Measurements from ENCODE around the gene PYGM.

- TF ChIP-seq, protein P1, sequence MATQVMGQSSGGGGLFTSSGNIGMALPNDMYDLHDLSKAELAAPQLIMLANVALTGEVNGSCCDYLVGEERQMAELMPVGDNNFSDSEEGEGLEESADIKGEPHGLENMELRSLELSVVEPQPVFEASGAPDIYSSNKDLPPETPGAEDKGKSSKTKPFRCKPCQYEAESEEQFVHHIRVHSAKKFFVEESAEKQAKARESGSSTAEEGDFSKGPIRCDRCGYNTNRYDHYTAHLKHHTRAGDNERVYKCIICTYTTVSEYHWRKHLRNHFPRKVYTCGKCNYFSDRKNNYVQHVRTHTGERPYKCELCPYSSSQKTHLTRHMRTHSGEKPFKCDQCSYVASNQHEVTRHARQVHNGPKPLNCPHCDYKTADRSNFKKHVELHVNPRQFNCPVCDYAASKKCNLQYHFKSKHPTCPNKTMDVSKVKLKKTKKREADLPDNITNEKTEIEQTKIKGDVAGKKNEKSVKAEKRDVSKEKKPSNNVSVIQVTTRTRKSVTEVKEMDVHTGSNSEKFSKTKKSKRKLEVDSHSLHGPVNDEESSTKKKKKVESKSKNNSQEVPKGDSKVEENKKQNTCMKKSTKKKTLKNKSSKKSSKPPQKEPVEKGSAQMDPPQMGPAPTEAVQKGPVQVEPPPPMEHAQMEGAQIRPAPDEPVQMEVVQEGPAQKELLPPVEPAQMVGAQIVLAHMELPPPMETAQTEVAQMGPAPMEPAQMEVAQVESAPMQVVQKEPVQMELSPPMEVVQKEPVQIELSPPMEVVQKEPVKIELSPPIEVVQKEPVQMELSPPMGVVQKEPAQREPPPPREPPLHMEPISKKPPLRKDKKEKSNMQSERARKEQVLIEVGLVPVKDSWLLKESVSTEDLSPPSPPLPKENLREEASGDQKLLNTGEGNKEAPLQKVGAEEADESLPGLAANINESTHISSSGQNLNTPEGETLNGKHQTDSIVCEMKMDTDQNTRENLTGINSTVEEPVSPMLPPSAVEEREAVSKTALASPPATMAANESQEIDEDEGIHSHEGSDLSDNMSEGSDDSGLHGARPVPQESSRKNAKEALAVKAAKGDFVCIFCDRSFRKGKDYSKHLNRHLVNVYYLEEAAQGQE (IDR thresholded peaks at IDR 0.05; ENCODE audit: unreplicated experiment), result no peak
- TF ChIP-seq, protein P2, sequence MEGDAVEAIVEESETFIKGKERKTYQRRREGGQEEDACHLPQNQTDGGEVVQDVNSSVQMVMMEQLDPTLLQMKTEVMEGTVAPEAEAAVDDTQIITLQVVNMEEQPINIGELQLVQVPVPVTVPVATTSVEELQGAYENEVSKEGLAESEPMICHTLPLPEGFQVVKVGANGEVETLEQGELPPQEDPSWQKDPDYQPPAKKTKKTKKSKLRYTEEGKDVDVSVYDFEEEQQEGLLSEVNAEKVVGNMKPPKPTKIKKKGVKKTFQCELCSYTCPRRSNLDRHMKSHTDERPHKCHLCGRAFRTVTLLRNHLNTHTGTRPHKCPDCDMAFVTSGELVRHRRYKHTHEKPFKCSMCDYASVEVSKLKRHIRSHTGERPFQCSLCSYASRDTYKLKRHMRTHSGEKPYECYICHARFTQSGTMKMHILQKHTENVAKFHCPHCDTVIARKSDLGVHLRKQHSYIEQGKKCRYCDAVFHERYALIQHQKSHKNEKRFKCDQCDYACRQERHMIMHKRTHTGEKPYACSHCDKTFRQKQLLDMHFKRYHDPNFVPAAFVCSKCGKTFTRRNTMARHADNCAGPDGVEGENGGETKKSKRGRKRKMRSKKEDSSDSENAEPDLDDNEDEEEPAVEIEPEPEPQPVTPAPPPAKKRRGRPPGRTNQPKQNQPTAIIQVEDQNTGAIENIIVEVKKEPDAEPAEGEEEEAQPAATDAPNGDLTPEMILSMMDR (conservative IDR thresholded peaks at IDR 0.05; ENCODE audit: low read depth in 2 of 2), result no peak
Measured at GRCh38 chr11:64751136-64751535, 8.6 kb downstream of the PYGM start.

Data from GM23338 (cell line).